Fibroblast of skin of abdomen (primary cell): Measurements from ENCODE around the gene TTC12.

Source experiments
- DNase-seq: peaks from one replicate; pipeline ENCODE4 v3.0.0-alpha.2; 2013

The TTC12 gene

DNA sequence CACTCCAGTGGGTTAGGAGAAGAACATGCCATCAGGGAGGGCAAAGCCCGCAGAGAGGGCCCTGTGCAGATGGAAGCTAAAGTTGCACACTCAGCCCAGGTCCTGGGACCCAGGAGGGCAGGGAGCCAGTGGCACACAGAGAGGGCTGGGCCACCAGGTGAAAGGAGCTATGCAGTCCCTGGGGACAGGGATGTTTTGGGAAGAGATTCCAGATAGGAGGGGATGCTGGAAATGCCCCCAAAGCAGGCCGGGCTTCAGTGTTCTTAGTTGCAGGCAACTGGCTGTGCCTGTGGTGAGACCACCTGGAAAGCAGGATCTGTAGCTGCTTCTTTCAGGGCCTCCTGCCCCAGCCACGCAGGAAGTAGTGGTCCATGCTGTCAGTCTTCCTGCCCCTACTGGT, 92.8 kb downstream of the TTC12 start:
- no peak for DNase-seq

DNA sequence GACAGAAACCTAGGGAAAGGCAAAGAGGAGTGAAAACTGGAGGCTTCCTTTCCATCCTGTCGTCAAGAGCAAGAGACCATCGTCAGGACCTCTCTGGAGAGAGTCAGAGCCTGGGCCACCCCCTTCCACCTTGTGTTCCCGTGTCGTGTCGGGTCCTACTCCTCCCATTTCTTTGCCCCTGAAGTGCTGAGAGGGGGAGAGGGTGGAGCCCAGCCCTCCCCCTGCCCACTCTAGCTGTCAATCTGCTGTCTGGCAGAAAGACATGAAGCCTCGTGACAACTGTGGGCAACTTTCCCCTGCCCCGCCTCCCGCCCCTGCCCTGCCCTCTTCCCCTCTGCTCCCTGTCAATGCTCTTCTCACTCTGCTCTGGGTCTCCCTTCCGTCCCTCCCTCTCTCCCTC, 93.8 kb downstream of the TTC12 start:
- DNase-seq, result no peak

DNA sequence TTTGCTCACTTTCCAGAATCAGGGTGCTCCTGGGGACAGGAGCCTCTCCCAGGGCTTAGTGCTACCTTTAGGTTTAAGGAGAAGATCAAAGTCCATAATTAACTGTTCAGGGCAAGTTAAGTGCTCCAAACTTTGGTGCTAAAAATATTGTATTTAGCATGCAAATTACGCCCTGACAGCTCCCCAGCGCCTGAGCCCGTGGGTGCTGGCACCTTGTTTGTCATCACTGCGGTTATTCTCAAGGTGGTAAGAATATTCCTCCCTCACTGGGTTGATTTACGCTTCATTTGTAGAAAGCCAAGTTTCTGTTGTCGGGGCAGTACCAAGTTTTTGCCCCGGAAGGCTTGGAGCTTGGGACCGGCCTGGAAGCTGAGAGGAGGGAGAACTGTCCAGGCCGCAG, 94.5 kb downstream of the TTC12 start:
- no peak for DNase-seq

- no peak for DNase-seq
These were observed 95.1 kb downstream of the TTC12 start for GRCh38 chr11:113409526-113409925.

DNA sequence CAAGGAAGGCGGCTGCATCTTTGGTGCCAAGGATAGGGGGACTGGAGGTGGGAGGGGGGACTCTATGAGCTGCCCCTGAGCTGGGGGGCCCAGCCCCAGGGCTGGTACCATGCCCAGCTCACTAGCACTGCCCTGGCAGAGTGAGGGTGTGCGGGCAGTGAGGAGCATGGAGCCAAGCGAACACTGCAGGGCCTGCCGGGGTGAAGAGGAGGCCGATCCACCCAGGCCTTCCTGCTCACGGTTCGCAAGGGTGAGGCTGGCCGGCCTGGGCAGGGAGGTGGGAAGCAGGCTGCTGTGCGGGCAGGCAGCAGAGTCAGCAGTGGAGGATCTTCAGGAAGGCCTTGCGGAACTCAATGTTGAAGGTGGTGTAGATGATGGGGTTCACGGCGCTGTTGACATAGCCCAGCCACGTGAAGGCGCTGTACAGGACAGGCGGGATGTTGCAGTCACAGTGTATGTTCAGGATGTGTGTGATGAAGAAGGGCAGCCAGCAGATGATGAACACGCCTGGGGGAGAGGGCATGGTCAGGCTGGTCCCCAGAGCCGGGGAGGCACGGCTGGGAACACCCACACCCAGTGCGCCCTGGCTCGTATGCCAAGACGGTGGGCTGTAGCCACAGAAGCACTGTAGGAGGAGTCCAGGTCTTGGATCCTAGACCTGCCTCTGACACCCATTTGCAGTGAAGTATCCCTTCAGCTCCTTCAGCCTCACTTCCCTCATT, 96.2 kb downstream of the TTC12 start:
- no peak for DNase-seq

DNA sequence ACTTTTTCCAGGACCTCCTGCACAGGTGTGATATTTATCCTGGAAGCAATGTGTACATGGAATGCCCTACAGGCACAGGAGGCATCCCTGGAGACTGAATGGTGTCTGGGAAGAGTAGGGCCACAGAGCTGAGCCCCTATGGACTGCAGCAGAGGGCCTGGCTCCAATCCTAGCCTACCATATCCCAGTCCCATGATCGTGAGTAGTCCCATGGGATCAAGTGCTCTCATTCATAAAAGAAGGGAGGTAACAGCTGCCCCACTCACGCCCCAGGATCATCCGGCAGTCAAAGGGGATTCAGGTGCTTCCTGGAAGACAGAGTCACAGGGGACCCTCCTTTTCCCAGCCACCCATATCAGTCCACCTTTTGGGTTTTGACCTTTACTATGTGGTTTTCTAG, 97.2 kb downstream of the TTC12 start:
- no peak for DNase-seq

GRCh38 chr11:113412675-113413074, 98.3 kb downstream of the TTC12 start:
- no peak for DNase-seq

GRCh38 chr11:113415343-113415742, 101.0 kb downstream of the TTC12 start:
- DNase-seq, result no peak
